ENCODE data around the gene ARID5B. TPM values are rescaled to one million over a fixed set of nuclear protein-coding genes. Genes with fewer than 3 reads are reported as not detected.

Gene ARID5B
- total and polyA plus RNA-seq, 2 donors (not counting 1 experiment from before 2014, with no cell fraction given), result 118 to 145 TPM

GRCh38 chr10:61950449-61951143 is 49.1 kb downstream of the ARID5B start:
- TF ChIP-seq CTCF (conservative IDR thresholded peaks at IDR 0.05 in 1 of 2, IDR thresholded peaks at IDR 0.05 in 1 of 2; ENCODE audit: low read depth in 1 of 2, low read length in 2 of 2), result no peak
- no peak for TF ChIP-seq EZH2 (IDR thresholded peaks at IDR 0.05; ENCODE audit: low read length, missing control alignments)
- Histone ChIP-seq H3K9ac (ENCODE audit: insufficient read depth, low read length) (no peak overlapping the region), H3K4me2 (ENCODE audit: extremely low read depth, insufficient read depth, low read length) (no peak overlapping the region), H3K4me1 (ENCODE audit: control insufficient read depth, extremely low read depth, insufficient read depth, low read length) (no peaks in the 10 kb centered on the region), H4K20me1 (ENCODE audit: control insufficient read depth, extremely low read depth, insufficient read depth, low read length) (no peaks in the 10 kb centered on the region), H3K36me3 (ENCODE audit: control insufficient read depth, insufficient read depth, low read length) (peaks cover 6% of the 10 kb centered on the region), H3K27ac (ENCODE audit: insufficient read depth, low read length) (no peak overlapping the region), H3K9me3 (ENCODE audit: control insufficient read depth, insufficient read depth, low read depth, low read length) (no peaks in the 10 kb centered on the region), H3K79me2 (ENCODE audit: control insufficient read depth, insufficient read depth, low read length) (peaks cover 5% of the 10 kb centered on the region), H3K27me3 (ENCODE audit: control insufficient read depth, insufficient read depth, low read length) (no peaks in the 10 kb centered on the region), H3K4me3 (replicated peaks in 1 of 4; ENCODE audit: control extremely low read depth in 1 of 4, insufficient read depth in 1 of 4, low read depth in 3 of 4, low read length in 4 of 4) (no peak overlapping the region), H2AFZ (ENCODE audit: low read length) (no peak overlapping the region)
- no peak for DNase-seq (ENCODE audit: low read depth in 2 of 2)

- Histone ChIP-seq H3K9me3 (ENCODE audit: control insufficient read depth, insufficient read depth, low read depth, low read length) (no peaks in the 10 kb centered on the region), H4K20me1 (ENCODE audit: control insufficient read depth, extremely low read depth, insufficient read depth, low read length) (no peaks in the 10 kb centered on the region), H3K9ac (ENCODE audit: insufficient read depth, low read length) (no peak overlapping the region), H3K36me3 (ENCODE audit: control insufficient read depth, insufficient read depth, low read length) (peaks cover 6% of the 10 kb centered on the region), H3K4me1 (ENCODE audit: control insufficient read depth, extremely low read depth, insufficient read depth, low read length) (no peaks in the 10 kb centered on the region), H2AFZ (ENCODE audit: low read length) (no peak overlapping the region), H3K79me2 (ENCODE audit: control insufficient read depth, insufficient read depth, low read length) (peaks cover 7% of the 10 kb centered on the region), H3K4me2 (ENCODE audit: extremely low read depth, insufficient read depth, low read length) (no peak overlapping the region), H3K27ac (ENCODE audit: insufficient read depth, low read length) (no peak overlapping the region), H3K27me3 (ENCODE audit: control insufficient read depth, insufficient read depth, low read length) (no peaks in the 10 kb centered on the region), H3K4me3 (replicated peaks in 1 of 4; ENCODE audit: control extremely low read depth in 1 of 4, insufficient read depth in 1 of 4, low read depth in 3 of 4, low read length in 4 of 4) (no peak overlapping the region)
- DNase-seq (ENCODE audit: low read depth in 2 of 2), result no peak
- TF ChIP-seq CTCF (conservative IDR thresholded peaks at IDR 0.05 in 1 of 2, IDR thresholded peaks at IDR 0.05 in 1 of 2; ENCODE audit: low read depth in 1 of 2, low read length in 2 of 2), result no peak
- TF ChIP-seq EZH2 (IDR thresholded peaks at IDR 0.05; ENCODE audit: low read length, missing control alignments), result no peak
Measured at GRCh38 chr10:61951144-61951483, 49.6 kb downstream of the ARID5B start.

- Histone ChIP-seq H3K27ac (ENCODE audit: insufficient read depth, low read length) (no peak overlapping the region), H3K79me2 (ENCODE audit: control insufficient read depth, insufficient read depth, low read length) (peaks cover 10% of the 10 kb centered on the region), H2AFZ (ENCODE audit: low read length) (no peak overlapping the region), H3K9ac (ENCODE audit: insufficient read depth, low read length) (no peak overlapping the region), H3K4me3 (replicated peaks in 1 of 4; ENCODE audit: control extremely low read depth in 1 of 4, insufficient read depth in 1 of 4, low read depth in 3 of 4, low read length in 4 of 4) (no peak overlapping the region), H3K27me3 (ENCODE audit: control insufficient read depth, insufficient read depth, low read length) (no peaks in the 10 kb centered on the region), H4K20me1 (ENCODE audit: control insufficient read depth, extremely low read depth, insufficient read depth, low read length) (no peaks in the 10 kb centered on the region), H3K4me1 (ENCODE audit: control insufficient read depth, extremely low read depth, insufficient read depth, low read length) (no peaks in the 10 kb centered on the region), H3K9me3 (ENCODE audit: control insufficient read depth, insufficient read depth, low read depth, low read length) (no peaks in the 10 kb centered on the region), H3K36me3 (ENCODE audit: control insufficient read depth, insufficient read depth, low read length) (peaks cover 6% of the 10 kb centered on the region), H3K4me2 (ENCODE audit: extremely low read depth, insufficient read depth, low read length) (no peak overlapping the region)
- no peak for DNase-seq (ENCODE audit: low read depth in 2 of 2)
- TF ChIP-seq EZH2 (IDR thresholded peaks at IDR 0.05; ENCODE audit: low read length, missing control alignments), result no peak
- TF ChIP-seq CTCF (conservative IDR thresholded peaks at IDR 0.05 in 1 of 2, IDR thresholded peaks at IDR 0.05 in 1 of 2; ENCODE audit: low read depth in 1 of 2, low read length in 2 of 2), result no peak
Measured at GRCh38 chr10:61952028-61952674, 50.7 kb downstream of the ARID5B start.

All from fibroblast of lung (primary cell).